SJCRH30 (cell line): ENCODE results near the gene ALOX5AP. TPM values are rescaled to one million over a fixed set of nuclear protein-coding genes. Genes with fewer than 3 reads are reported as not detected.
"Not testable (repeated sequence)": the region's sequence is repeated elsewhere in the genome, so short reads cannot be mapped to it uniquely, and the experiment has no call there.

ENCODE experiments used
- DNase-seq, 2 experiments: peaks; one replicate each; pipeline ENCODE4 v3.0.0-alpha.2; 2015 to 2020
- H3K27ac ChIP-seq: fragments of 250-450 bp; sonication (Bioruptor Pico); 2 replicates; pipeline ENCODE4 v1.5.1; 2020; ENCODE audit warnings: mild to moderate bottlenecking, moderate library complexity
- H3K27me3 ChIP-seq: fragments of 250-450 bp; sonication (Bioruptor Pico); 2 replicates; pipeline ENCODE4 v1.5.1; 2020; ENCODE audit warnings: mild to moderate bottlenecking, moderate library complexity
- H3K36me3 ChIP-seq: fragments of 250-450 bp; sonication (Bioruptor Pico); 2 replicates; pipeline ENCODE4 v1.5.1; 2020; ENCODE audit warnings: mild to moderate bottlenecking, moderate library complexity
- H3K4me1 ChIP-seq: fragments of 250-450 bp; sonication (Bioruptor Pico); 2 replicates; pipeline ENCODE4 v1.5.1; 2020; ENCODE audit warnings: mild to moderate bottlenecking, moderate library complexity
- H3K4me3 ChIP-seq: fragments of 250-450 bp; sonication (Bioruptor Pico); 2 replicates; pipeline ENCODE4 v1.5.1; 2020; ENCODE audit warnings: mild to moderate bottlenecking, moderate library complexity
- H3K9me3 ChIP-seq: fragments of 250-450 bp; sonication (Bioruptor Pico); replicated peaks from 2 replicates; pipeline ENCODE4 v1.5.1; 2020; ENCODE audit warnings: mild to moderate bottlenecking, moderate library complexity
- total RNA-seq: library from RNA; depleted of rRNA; stranded (reverse); fragments of >200 nt; shearing (Covaris generic); gene quantifications from 2 replicates; pipeline ENCODE4 v1.2.3, GENCODE V29; 2014

The ALOX5AP gene
- total RNA-seq, 1 experiment from 2014 or later, result 0.73 TPM

- Histone ChIP-seq H3K9me3 (no peaks in the 10 kb centered on the region), H3K4me1 (peaks cover 67% of the 10 kb centered on the region), H3K4me3 (no peak overlapping the region), H3K36me3 (no peaks in the 10 kb centered on the region), H3K27me3 (no peaks in the 10 kb centered on the region), H3K27ac (no peak overlapping the region)
- DNase-seq, result no peak
Observed at GRCh38 chr13:30739237-30739528, 3.8 kb downstream of the ALOX5AP start.

GRCh38 chr13:30739761-30740642 is 4.7 kb downstream of the ALOX5AP start:
- peak overlapping the region; percentile 1; the same call in 1 of the 2 replicates for H3K4me3 ChIP-seq
- H3K27ac ChIP-seq, result peak overlapping the region; percentile 7
- H3K36me3 ChIP-seq, result no peaks in the 10 kb centered on the region
- DNase-seq, result peak in 1 of 2 experiments; percentile 47
- no peaks in the 10 kb centered on the region for H3K27me3 ChIP-seq
- no peaks in the 10 kb centered on the region for H3K9me3 ChIP-seq
- H3K4me1 ChIP-seq, result peaks cover 67% of the 10 kb centered on the region

- H3K4me1 ChIP-seq, result peaks cover 69% of the 10 kb centered on the region
- no peaks in the 10 kb centered on the region for H3K36me3 ChIP-seq
- no peak overlapping the region for H3K4me3 ChIP-seq
- peak overlapping the region; percentile 73 for H3K27ac ChIP-seq
- no peak for DNase-seq
- no peaks in the 10 kb centered on the region for H3K27me3 ChIP-seq
- no peaks in the 10 kb centered on the region for H3K9me3 ChIP-seq
Observed at GRCh38 chr13:30742901-30743300, 7.6 kb downstream of the ALOX5AP start.

GRCh38 chr13:30743319-30744055 is 8.1 kb downstream of the ALOX5AP start:
- Histone ChIP-seq H3K27me3 (no peaks in the 10 kb centered on the region), H3K36me3 (no peaks in the 10 kb centered on the region), H3K4me1 (peaks cover 66% of the 10 kb centered on the region), H3K4me3 (no peak overlapping the region), H3K27ac (peak overlapping the region; percentile 73), H3K9me3 (no peaks in the 10 kb centered on the region)
- peak; percentile 52 to 54 for DNase-seq

- Histone ChIP-seq H3K27ac (peak overlapping the region; percentile 73), H3K4me3 (no peak overlapping the region), H3K27me3 (no peaks in the 10 kb centered on the region), H3K9me3 (no peaks in the 10 kb centered on the region), H3K36me3 (no peaks in the 10 kb centered on the region), H3K4me1 (peaks cover 63% of the 10 kb centered on the region)
- DNase-seq, result no peak
Observed at GRCh38 chr13:30744056-30744680, 8.8 kb downstream of the ALOX5AP start.

- no peaks in the 10 kb centered on the region for H3K36me3 ChIP-seq
- no peak for DNase-seq
- no peak overlapping the region for H3K4me3 ChIP-seq
- H3K4me1 ChIP-seq, result peaks cover 63% of the 10 kb centered on the region
- H3K27me3 ChIP-seq, result no peaks in the 10 kb centered on the region
- H3K27ac ChIP-seq, result no peak overlapping the region
- H3K9me3 ChIP-seq, result no peaks in the 10 kb centered on the region
Observed at GRCh38 chr13:30744681-30745077, 9.3 kb downstream of the ALOX5AP start.

- Histone ChIP-seq H3K9me3 (no peaks in the 10 kb centered on the region), H3K4me1 (peaks cover 65% of the 10 kb centered on the region), H3K36me3 (no peaks in the 10 kb centered on the region), H3K27me3 (no peaks in the 10 kb centered on the region), H3K4me3 (no peak overlapping the region), H3K27ac (peak overlapping the region; percentile 59)
- peak; percentile 69 to 73 for DNase-seq
Observed at GRCh38 chr13:30745906-30746686, 10.8 kb downstream of the ALOX5AP start.

- Histone ChIP-seq H3K27ac (peak overlapping the region; percentile 59), H3K27me3 (no peaks in the 10 kb centered on the region), H3K9me3 (no peaks in the 10 kb centered on the region), H3K36me3 (no peaks in the 10 kb centered on the region), H3K4me1 (peaks cover 67% of the 10 kb centered on the region), H3K4me3 (no peak overlapping the region)
- DNase-seq, result peak; percentile 70 to 76
Observed at GRCh38 chr13:30746791-30747190, 11.4 kb downstream of the ALOX5AP start.

GRCh38 chr13:30747845-30748244 is 12.5 kb downstream of the ALOX5AP start:
- H3K4me3 ChIP-seq, H3K36me3 ChIP-seq, H3K27ac ChIP-seq, DNase-seq, H3K27me3 ChIP-seq, H3K9me3 ChIP-seq: not testable (repeated sequence)
- peaks cover 73% of the 10 kb centered on the region for H3K4me1 ChIP-seq

- Histone ChIP-seq H3K4me1 (peaks cover 64% of the 10 kb centered on the region), H3K4me3 (no peak overlapping the region), H3K36me3 (no peaks in the 10 kb centered on the region), H3K27me3 (no peaks in the 10 kb centered on the region), H3K27ac (no peak overlapping the region), H3K9me3 (no peaks in the 10 kb centered on the region)
- peak; percentile 49 to 63 for DNase-seq
Observed at GRCh38 chr13:30748717-30749116, 13.4 kb downstream of the ALOX5AP start.

- peak in 1 of 2 experiments; percentile 55 for DNase-seq
- peaks cover 55% of the 10 kb centered on the region for H3K4me1 ChIP-seq
- H3K27me3 ChIP-seq, result no peaks in the 10 kb centered on the region
- no peaks in the 10 kb centered on the region for H3K9me3 ChIP-seq
- no peak overlapping the region for H3K4me3 ChIP-seq
- H3K36me3 ChIP-seq, result no peaks in the 10 kb centered on the region
- H3K27ac ChIP-seq, result no peak overlapping the region; the same call in 1 of the 2 replicates
Observed at GRCh38 chr13:30750036-30750435, 14.7 kb downstream of the ALOX5AP start.

- DNase-seq, result no peak
- no peaks in the 10 kb centered on the region for H3K36me3 ChIP-seq
- no peaks in the 10 kb centered on the region for H3K9me3 ChIP-seq
- H3K4me1 ChIP-seq, result peaks cover 54% of the 10 kb centered on the region
- H3K27me3 ChIP-seq, result no peaks in the 10 kb centered on the region
- no peak overlapping the region for H3K4me3 ChIP-seq
- H3K27ac ChIP-seq, result no peak overlapping the region
Observed at GRCh38 chr13:30751183-30751933, 16.0 kb downstream of the ALOX5AP start.

GRCh38 chr13:30752201-30752797 is 17.0 kb downstream of the ALOX5AP start:
- Histone ChIP-seq H3K4me1 (peaks cover 45% of the 10 kb centered on the region), H3K27me3 (no peaks in the 10 kb centered on the region), H3K4me3 (no peak overlapping the region), H3K9me3 (no peaks in the 10 kb centered on the region), H3K27ac (no peak overlapping the region), H3K36me3 (no peaks in the 10 kb centered on the region)
- no peak for DNase-seq
